ENCODE results near the gene ANKRD44.
A peak's percentile ranks its signal among the peaks of the same experiment; 100 is the strongest.

ANKRD44 gene

DNA sequence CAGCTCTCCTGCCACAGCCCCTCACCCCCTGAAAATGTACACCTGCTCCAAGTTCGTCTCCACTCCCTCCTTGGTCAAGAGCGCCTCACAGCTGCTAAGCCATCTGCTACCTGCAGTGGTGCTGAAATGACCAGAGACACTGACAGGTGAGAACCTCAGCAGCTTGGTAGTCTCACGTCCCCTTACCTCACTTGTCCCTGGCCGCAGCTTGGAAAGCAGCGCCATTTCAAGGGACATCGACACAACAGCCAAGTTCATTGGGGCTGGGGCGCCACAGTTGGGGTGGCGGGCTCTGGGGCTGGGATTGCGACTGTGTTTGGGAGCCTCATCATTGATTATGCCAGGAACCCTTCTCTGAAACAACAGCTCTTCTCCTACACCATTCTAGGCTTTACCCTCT, 47.5 kb downstream of the ANKRD44 start:
- Histone ChIP-seq H3K36me3 (ENCODE audit: control insufficient read depth in 1 of 2, insufficient read depth in 2 of 2, low read length in 2 of 2) (no peaks in the 10 kb centered on the region), H3K4ac (ENCODE audit: low read depth, low read length) (no peak overlapping the region), H3K79me1 (ENCODE audit: low read length) (no peaks in the 10 kb centered on the region), H3K14ac (ENCODE audit: low read length) (no peak overlapping the region), H2AK5ac (ENCODE audit: low read length) (no peak overlapping the region), H2AFZ (ENCODE audit: insufficient read depth, low read length, poor library complexity) (no peak overlapping the region), H2BK12ac (ENCODE audit: low read length) (no peak overlapping the region), H4K8ac (ENCODE audit: low read depth, low read length) (no peak overlapping the region), H3K9ac (ENCODE audit: low read length) (no peak overlapping the region), H4K12ac (ENCODE audit: low read depth, low read length) (no peak overlapping the region), H2BK120ac (ENCODE audit: insufficient read depth, low read length, poor library complexity) (no peak overlapping the region), H3K23ac (ENCODE audit: low read length) (no peak overlapping the region), H3K4me1 (ENCODE audit: control insufficient read depth in 1 of 2, insufficient read depth in 2 of 2, low read length in 2 of 2) (no peaks in the 10 kb centered on the region), H4K91ac (ENCODE audit: low read depth, low read length) (no peak overlapping the region), H3K79me2 (ENCODE audit: control insufficient read depth, insufficient read depth, low read length, poor library complexity) (no peaks in the 10 kb centered on the region), H2BK5ac (ENCODE audit: low read depth, low read length, poor library complexity) (no peak overlapping the region), H3K4me3 (ENCODE audit: low read depth, low read length) (no peak overlapping the region), H3K9me3 (ENCODE audit: insufficient read depth, low read depth, low read length) (no peaks in the 10 kb centered on the region), H3K27me3 (ENCODE audit: insufficient read depth, low read length) (no peaks in the 10 kb centered on the region), H3K18ac (ENCODE audit: low read length) (no peak overlapping the region), H3K27ac (ENCODE audit: low read depth, low read length) (no peak overlapping the region), H3K4me2 (ENCODE audit: low read length) (no peak overlapping the region)
- no CpG with 5 or more reads among the region's 9 CpGs for WGBS (ENCODE audit: extremely low coverage, insufficient coverage, insufficient read length)
- no peak for DNase-seq

DNA sequence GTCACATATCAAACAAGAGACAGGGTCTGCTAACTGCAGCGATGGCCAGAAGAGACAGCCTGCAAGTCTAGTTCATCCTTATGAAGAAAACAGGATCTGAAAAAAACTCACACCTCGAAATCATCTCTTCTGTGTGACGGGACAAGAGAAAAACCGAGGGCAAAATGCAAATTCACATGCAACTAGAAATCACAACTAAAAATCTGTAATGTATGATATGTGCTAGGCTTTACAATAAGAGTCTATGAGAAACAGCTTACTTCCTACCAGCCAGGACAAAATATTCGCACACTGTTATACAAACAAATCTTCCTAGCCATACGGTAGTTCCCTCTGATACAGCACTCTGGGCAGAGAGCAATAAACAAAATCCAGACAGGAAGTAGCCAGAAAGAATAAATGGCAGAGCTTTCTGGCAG, 48.8 kb downstream of the ANKRD44 start:
- Histone ChIP-seq H2BK12ac (ENCODE audit: low read length) (no peak overlapping the region), H3K79me2 (ENCODE audit: control insufficient read depth, insufficient read depth, low read length, poor library complexity) (no peaks in the 10 kb centered on the region), H3K4me2 (ENCODE audit: low read length) (no peak overlapping the region), H3K14ac (ENCODE audit: low read length) (no peak overlapping the region), H3K4ac (ENCODE audit: low read depth, low read length) (no peak overlapping the region), H3K36me3 (ENCODE audit: control insufficient read depth in 1 of 2, insufficient read depth in 2 of 2, low read length in 2 of 2) (no peaks in the 10 kb centered on the region), H3K23ac (ENCODE audit: low read length) (no peak overlapping the region), H2BK5ac (ENCODE audit: low read depth, low read length, poor library complexity) (no peak overlapping the region), H3K27me3 (ENCODE audit: insufficient read depth, low read length) (no peaks in the 10 kb centered on the region), H3K18ac (ENCODE audit: low read length) (no peak overlapping the region), H3K9ac (ENCODE audit: low read length) (no peak overlapping the region), H4K8ac (ENCODE audit: low read depth, low read length) (no peak overlapping the region), H3K4me1 (ENCODE audit: control insufficient read depth in 1 of 2, insufficient read depth in 2 of 2, low read length in 2 of 2) (no peaks in the 10 kb centered on the region), H4K12ac (ENCODE audit: low read depth, low read length) (no peak overlapping the region), H3K27ac (ENCODE audit: low read depth, low read length) (no peak overlapping the region), H2AFZ (ENCODE audit: insufficient read depth, low read length, poor library complexity) (no peak overlapping the region), H3K4me3 (ENCODE audit: low read depth, low read length) (no peak overlapping the region), H2AK5ac (ENCODE audit: low read length) (no peak overlapping the region), H3K9me3 (ENCODE audit: insufficient read depth, low read depth, low read length) (no peaks in the 10 kb centered on the region), H4K91ac (ENCODE audit: low read depth, low read length) (no peak overlapping the region), H2BK120ac (ENCODE audit: insufficient read depth, low read length, poor library complexity) (no peak overlapping the region), H3K79me1 (ENCODE audit: low read length) (no peaks in the 10 kb centered on the region)
- DNase-seq = no peak
- WGBS (ENCODE audit: extremely low coverage, insufficient coverage, insufficient read length) = no CpG with 5 or more reads among the region's 6 CpGs

DNA sequence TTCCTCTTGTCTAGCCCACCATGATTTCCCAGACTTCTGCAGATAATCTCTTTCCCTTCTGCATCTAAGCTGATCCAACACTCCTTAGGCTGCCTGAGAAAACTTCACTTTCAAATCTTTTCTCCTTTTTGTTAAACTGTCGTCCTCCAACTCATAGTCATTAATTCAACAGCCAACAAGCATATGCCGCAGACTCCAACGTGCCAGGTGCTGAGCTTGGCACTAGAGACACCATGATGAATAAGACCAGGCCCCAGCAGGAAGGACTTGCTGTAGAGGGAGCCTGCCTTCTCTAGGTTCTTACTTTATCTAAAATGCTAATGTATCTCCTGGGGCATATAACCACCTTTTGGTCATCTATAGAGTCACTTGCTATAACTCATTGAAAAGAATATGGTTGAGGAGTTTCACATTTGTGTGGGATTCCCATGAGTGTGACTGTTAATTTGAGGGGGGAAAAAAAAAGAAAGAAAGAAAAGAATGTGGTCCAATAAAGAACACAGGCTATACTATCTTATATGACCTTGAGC, 51.0 kb downstream of the ANKRD44 start:
- Histone ChIP-seq H3K18ac (ENCODE audit: low read length) (no peak overlapping the region), H3K4me1 (ENCODE audit: control insufficient read depth in 1 of 2, insufficient read depth in 2 of 2, low read length in 2 of 2) (peaks cover 4% of the 10 kb centered on the region in 2 experiments), H3K27ac (ENCODE audit: low read depth, low read length) (no peak overlapping the region), H3K4me3 (ENCODE audit: low read depth, low read length) (no peak overlapping the region), H2BK120ac (ENCODE audit: insufficient read depth, low read length, poor library complexity) (no peak overlapping the region), H2BK12ac (ENCODE audit: low read length) (no peak overlapping the region), H3K4me2 (ENCODE audit: low read length) (no peak overlapping the region), H3K36me3 (ENCODE audit: control insufficient read depth in 1 of 2, insufficient read depth in 2 of 2, low read length in 2 of 2) (no peaks in the 10 kb centered on the region), H2AFZ (ENCODE audit: insufficient read depth, low read length, poor library complexity) (no peak overlapping the region), H3K23ac (ENCODE audit: low read length) (no peak overlapping the region), H3K9me3 (ENCODE audit: insufficient read depth, low read depth, low read length) (no peaks in the 10 kb centered on the region), H3K79me1 (ENCODE audit: low read length) (no peaks in the 10 kb centered on the region), H2AK5ac (ENCODE audit: low read length) (no peak overlapping the region), H2BK5ac (ENCODE audit: low read depth, low read length, poor library complexity) (no peak overlapping the region), H4K12ac (ENCODE audit: low read depth, low read length) (no peak overlapping the region), H4K91ac (ENCODE audit: low read depth, low read length) (no peak overlapping the region), H3K27me3 (ENCODE audit: insufficient read depth, low read length) (no peaks in the 10 kb centered on the region), H4K8ac (ENCODE audit: low read depth, low read length) (no peak overlapping the region), H3K14ac (ENCODE audit: low read length) (no peak overlapping the region), H3K9ac (ENCODE audit: low read length) (no peak overlapping the region), H3K79me2 (ENCODE audit: control insufficient read depth, insufficient read depth, low read length, poor library complexity) (no peaks in the 10 kb centered on the region), H3K4ac (ENCODE audit: low read depth, low read length) (no peak overlapping the region)
- WGBS (ENCODE audit: extremely low coverage, insufficient coverage, insufficient read length) = no CpG with 5 or more reads among the region's 3 CpGs
- DNase-seq = no peak

DNA sequence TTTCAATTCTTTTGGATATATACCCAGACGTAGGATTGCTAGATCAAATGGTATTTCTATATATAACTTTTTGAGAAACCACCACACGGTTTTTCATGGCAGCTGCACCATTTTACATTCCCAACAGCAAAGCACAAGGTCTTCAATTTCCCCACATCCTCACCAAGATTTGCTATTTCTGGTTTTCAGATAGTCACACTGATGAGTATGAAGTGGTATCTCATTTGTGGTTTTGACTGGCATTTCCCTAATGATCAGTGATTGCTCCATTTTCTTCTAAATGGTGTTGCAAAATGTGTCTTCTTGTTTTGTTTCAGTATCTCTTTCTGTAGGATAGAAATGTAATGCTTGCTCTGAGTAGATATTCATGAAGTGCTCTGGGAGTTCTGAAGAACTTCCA, 52.0 kb downstream of the ANKRD44 start:
- H4K91ac ChIP-seq (ENCODE audit: low read depth, low read length) = no peak overlapping the region
- no peak overlapping the region for H3K23ac ChIP-seq (ENCODE audit: low read length)
- H3K27me3 ChIP-seq (ENCODE audit: insufficient read depth, low read length) = no peaks in the 10 kb centered on the region
- H2BK120ac ChIP-seq (ENCODE audit: insufficient read depth, low read length, poor library complexity) = no peak overlapping the region
- no peak overlapping the region for H2AFZ ChIP-seq (ENCODE audit: insufficient read depth, low read length, poor library complexity)
- no peak overlapping the region for H2BK12ac ChIP-seq (ENCODE audit: low read length)
- H4K8ac ChIP-seq (ENCODE audit: low read depth, low read length) = no peak overlapping the region
- no peaks in the 10 kb centered on the region for H3K36me3 ChIP-seq (ENCODE audit: control insufficient read depth in 1 of 2, insufficient read depth in 2 of 2, low read length in 2 of 2)
- no peak overlapping the region for H2AK5ac ChIP-seq (ENCODE audit: low read length)
- H3K27ac ChIP-seq (ENCODE audit: low read depth, low read length) = no peak overlapping the region
- H3K18ac ChIP-seq (ENCODE audit: low read length) = no peak overlapping the region
- H4K12ac ChIP-seq (ENCODE audit: low read depth, low read length) = no peak overlapping the region
- H3K79me2 ChIP-seq (ENCODE audit: control insufficient read depth, insufficient read depth, low read length, poor library complexity) = no peaks in the 10 kb centered on the region
- H3K14ac ChIP-seq (ENCODE audit: low read length) = no peak overlapping the region
- no peak overlapping the region for H3K4me2 ChIP-seq (ENCODE audit: low read length)
- DNase-seq = peak in 1 of 2 donors; percentile 28
- no peaks in the 10 kb centered on the region for H3K9me3 ChIP-seq (ENCODE audit: insufficient read depth, low read depth, low read length)
- H2BK5ac ChIP-seq (ENCODE audit: low read depth, low read length, poor library complexity) = no peak overlapping the region
- no CpG with 5 or more reads among the region's 2 CpGs for WGBS (ENCODE audit: extremely low coverage, insufficient coverage, insufficient read length)
- H3K4me1 ChIP-seq (ENCODE audit: control insufficient read depth in 1 of 2, insufficient read depth in 2 of 2, low read length in 2 of 2) = peaks cover 4% of the 10 kb centered on the region in 2 experiments
- H3K4ac ChIP-seq (ENCODE audit: low read depth, low read length) = no peak overlapping the region
- no peaks in the 10 kb centered on the region for H3K79me1 ChIP-seq (ENCODE audit: low read length)
- no peak overlapping the region for H3K9ac ChIP-seq (ENCODE audit: low read length)
- H3K4me3 ChIP-seq (ENCODE audit: low read depth, low read length) = no peak overlapping the region

All from trophoblast cell (in vitro differentiated cells and primary cell).